Non-pigmented ciliary epithelial cell (primary cell): ENCODE data around the gene IGF1R.
"Not testable (repeated sequence)": the region's sequence is repeated elsewhere in the genome, so short reads cannot be mapped to it uniquely, and the experiment has no call there.

Experiments used
- DNase-seq: peaks from one replicate; pipeline ENCODE4 v3.0.0-alpha.2; 2010; ENCODE audit warnings: low read depth

IGF1R gene

DNA sequence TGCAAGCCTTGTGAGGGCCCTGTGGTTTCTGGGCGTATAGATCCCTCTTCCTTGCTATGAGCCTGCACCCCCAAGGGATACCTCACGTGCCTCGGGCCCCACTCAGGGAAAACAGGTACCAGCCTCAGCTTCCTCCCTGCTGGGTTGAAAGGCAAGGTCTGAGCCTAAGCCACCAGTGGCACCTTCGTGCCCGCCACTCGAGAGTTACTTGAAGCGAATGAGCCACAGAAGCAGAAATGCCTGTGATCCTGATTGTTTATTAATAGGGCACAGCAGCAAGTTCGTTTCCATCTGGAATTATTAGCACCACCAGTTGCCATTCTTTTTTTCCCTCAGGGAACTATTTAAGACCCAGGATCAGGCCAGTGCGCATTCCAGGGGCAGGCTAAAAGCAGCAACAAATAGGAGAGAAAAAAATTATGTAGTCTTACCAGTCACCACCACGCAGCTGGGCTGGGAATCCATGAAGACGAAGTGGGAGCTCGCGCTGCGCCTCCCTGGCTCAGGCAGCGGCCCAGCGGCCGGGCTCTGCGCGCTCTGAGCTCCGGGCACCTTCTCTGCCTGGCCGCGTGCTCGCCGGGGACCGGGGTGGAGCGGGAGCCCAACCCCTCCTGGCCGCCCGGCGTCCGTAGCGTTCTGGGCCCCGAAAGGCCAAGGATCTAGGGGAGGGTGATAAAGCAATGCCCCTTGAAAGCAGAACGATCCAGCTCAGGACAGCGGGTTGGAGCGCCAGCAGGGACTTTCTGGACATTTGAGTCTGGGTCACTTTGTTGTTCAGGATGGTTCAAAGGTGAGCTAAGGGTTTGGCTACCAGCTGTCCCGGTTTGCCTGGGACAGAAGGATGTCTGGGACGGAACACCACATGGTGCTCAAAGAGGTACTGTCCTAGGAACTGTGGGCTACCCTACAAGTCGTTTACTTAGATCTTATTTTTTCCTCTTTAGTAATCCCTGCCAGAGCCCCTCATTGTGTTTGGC is 356.9 kb downstream of the IGF1R start:
- DNase-seq, result not testable (repeated sequence)

DNA sequence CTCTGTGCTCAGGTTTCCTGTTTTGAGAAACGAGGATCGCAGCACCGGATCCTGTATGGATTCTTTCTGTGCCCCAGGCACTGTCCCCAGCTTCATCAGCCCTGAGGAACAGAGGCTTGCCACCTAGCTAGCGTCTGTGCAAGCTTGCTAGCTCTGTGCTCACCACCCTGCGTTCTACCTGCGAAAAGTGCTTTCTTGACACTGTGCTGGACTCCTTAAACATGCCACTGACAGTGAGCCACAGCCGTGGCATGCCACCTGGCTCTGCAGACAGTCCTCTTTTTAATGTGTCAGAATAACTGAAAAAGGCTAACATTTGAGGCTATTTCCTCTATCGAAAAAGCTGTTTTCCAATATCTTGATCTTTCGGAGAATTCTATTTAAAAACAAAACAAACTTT is 357.8 kb downstream of the IGF1R start:
- DNase-seq, result no peak

GRCh38 chr15:99006904-99007495 is 358.7 kb downstream of the IGF1R start:
- no peak for DNase-seq

- no peak for DNase-seq
Measured at GRCh38 chr15:99009741-99010330, 361.5 kb downstream of the IGF1R start.

GRCh38 chr15:99010768-99011167 is 362.4 kb downstream of the IGF1R start:
- no peak for DNase-seq
